Hepatic stellate cell (primary cell): ENCODE results near the gene USP16.
"Not testable (repeated sequence)": the region's sequence is repeated elsewhere in the genome, so short reads cannot be mapped to it uniquely, and the experiment has no call there.

Source experiments
- DNase-seq: peaks from one replicate; pipeline ENCODE4 v3.0.0; 2011; ENCODE audit warnings: low spot score

The USP16 gene

GRCh38 chr21:29033871-29034270, 9.4 kb downstream of the USP16 start:
- DNase-seq = no peak

DNA sequence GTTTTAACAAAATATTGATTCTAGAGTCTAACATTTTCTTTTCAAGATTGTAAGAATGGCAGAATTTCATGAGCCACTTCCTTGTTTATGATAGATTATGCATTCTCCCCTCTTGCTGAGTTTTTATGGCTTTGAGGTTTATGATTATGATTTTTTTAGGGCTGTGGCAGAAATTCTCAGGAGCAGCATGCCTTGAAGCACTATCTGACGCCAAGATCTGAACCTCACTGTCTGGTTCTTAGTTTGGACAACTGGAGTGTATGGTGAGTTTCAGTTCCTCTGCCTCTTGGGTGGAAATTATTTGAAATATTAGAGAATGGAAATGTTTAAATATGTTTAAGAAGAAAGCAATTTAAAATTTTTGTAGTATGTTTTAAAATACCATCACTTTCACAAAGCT, 10.2 kb downstream of the USP16 start:
- no peak for DNase-seq

DNA sequence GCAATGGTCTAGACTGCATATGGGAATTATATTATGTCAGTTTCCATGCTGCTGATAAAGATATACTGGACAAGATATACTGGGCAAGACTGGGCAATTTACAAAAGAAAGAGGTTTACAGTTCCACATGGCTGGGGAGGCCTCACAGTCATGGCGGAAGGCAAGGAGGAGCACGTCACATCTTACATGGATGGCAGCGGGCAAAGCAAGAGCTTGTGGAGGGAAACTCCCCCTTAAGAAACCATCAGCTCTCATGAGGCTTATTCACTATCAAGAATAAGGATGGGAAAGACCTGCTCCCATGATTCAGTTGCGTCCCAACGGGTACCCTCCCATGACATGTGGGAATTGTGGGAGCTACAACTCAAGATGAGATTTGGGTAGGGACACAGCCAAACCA, 27.8 kb downstream of the USP16 start:
- no peak for DNase-seq

DNA sequence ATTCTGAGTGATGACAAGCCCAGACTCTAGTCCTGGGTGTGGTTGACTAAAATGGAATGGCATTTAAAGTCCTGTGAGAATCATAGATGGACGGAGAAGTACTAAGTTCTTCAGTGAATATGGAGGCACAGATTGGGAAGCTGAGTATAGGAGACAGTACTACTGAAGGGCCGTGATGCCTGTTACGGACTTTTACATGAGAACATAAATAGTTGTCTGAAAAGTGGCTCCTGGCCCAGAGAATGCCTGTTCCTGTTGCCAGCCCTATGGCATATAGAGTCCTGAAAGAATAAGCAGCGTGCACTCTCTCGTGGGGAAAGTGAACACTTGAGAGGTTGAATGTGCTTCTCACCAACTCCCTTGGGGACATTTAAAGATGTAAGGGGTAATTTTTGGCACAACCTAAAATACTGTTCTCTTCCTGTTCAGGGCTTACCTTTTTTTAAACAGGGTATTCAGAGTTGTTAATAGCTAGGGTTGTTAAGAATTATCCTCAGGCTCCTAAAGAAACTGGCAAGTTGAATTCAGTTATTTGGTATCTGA, 28.6 kb downstream of the USP16 start:
- DNase-seq = no peak

DNA sequence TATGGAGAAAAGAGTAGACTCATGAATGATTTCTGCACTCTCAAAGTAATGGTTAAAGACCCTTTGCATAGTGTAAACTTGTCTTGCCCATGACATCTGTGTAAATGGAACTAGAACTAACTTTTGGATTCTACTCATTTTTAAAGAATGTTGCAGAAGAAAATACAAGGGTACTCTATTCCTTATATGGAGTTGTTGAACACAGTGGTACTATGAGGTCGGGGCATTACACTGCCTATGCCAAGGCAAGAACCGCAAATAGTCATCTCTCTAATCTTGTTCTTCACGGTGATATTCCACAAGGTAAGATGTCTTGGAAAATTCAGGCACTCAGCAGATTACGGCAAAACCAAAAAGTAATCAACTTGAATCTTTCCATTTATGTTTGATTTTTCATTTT, 29.2 kb downstream of the USP16 start:
- DNase-seq = no peak

DNA sequence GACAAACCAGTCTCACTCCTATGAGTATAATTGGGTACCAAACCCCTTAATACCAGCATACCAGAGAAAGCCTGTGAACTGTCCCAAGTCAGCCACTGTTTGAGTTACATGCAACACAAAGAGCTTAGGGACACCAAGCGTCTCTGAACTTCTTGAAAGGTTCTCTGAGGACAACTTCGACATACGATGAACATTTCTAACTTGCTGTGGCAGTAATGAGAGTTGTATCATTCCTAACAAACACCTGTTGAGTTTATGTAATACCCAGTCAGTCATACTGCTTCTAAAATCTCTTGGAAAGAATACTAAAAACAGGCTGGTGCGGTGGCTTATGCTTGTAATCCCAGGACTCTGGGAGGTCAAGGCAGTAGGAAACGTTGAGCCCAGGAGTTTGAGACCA, 30.6 kb downstream of the USP16 start:
- DNase-seq = no peak

- DNase-seq = no peak
Observed at GRCh38 chr21:29056005-29056404, 31.5 kb downstream of the USP16 start.

DNA sequence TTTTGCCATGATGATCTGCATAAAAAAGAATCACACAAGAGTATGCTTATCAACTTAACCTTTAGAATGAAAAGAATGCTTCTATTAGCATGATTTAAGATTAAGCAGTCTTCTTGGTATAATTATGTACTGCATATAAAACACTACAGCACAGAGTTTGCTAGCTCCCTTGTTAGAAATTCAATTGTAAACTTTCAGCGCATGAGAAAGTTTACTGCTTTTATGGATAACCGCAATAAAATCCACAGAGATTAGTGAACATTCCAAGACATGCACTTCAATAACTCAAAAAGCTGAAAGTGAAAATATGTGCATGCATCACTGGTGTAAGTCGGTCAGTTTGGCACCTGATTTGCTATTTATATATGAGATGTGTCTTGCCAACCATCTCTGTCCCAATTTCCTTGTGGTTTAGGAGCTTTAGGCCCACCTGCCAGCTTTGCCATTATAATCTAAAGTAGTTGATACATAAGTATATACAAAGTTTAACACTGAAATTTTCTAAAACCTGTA, 32.1 kb downstream of the USP16 start:
- DNase-seq = no peak

DNA sequence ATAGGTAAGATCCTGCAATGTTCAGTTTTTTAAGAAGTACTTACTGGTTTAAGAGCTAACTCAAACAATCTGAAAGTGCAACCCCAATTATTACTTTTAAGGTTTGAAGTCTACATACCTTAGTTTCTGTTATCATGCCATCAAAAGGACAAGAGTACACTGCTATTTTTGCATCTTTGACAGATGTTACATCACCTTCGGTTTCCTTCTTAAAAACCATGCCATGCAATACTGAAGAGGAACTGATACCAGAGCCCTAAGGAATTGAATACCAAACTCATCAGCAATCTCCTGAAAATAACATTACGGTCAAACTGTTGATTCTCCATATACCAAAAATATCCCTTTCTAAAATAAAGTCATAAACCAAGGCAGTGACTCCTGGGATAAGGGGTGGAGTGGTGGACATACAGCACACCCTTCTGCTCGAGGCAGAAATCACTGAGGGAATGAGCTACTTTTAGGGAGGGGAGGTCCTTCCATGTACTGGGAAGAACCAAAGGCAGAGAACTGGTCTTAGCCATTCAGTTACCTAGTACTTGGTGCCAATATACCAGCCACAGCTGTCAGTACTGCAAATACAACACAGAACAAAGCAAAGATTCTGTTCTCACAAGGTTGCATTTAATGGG, 40.5 kb downstream of the USP16 start:
- DNase-seq = no peak

DNA sequence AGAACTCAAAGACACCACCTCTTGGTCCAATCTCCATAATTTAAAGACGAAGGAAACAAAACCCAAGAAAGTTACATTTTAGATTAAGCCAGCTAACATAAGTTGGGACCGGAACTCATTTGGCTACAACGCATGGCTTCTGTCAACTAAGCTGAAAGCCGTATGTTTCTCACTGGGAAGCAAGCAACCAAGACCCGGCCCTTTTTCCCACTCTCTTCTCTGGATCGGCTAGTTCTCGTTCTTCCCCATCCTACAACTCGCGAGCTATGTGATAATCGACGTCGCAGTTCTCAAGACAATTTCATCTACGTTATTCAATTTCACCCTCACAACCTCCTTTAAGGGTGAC, 48.4 kb downstream of the USP16 start:
- no peak for DNase-seq

- peak; percentile 95 for DNase-seq
Observed at GRCh38 chr21:29073222-29074006, 48.9 kb downstream of the USP16 start, which contains the start of gene CCT8. TSS of gene CCT8 (minus strand) at chr21:29073648. CDS start at chr21:29073590, 58 bp downstream.

DNA sequence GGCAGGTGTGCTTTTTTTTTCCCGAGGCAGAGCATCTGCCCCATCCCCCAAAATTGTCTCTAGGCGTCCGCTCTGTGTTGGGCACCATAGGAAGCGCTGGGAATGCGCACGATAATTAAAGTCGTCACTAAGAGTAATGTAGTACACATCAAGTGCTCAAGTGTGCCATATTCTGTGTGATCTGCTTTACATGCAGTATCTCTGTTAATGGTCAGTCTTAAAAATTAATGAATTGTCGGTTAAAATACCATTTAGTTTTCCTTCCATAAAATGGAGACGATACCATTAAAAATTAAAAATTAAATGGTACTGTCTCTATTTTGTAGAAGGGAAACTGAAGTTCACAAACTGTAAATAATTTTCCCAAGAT, 49.5 kb downstream of the USP16 start:
- no peak for DNase-seq

GRCh38 chr21:29074783-29075182, 50.3 kb downstream of the USP16 start:
- DNase-seq = no peak

GRCh38 chr21:29075706-29076466, 51.4 kb downstream of the USP16 start:
- no peak for DNase-seq

DNA sequence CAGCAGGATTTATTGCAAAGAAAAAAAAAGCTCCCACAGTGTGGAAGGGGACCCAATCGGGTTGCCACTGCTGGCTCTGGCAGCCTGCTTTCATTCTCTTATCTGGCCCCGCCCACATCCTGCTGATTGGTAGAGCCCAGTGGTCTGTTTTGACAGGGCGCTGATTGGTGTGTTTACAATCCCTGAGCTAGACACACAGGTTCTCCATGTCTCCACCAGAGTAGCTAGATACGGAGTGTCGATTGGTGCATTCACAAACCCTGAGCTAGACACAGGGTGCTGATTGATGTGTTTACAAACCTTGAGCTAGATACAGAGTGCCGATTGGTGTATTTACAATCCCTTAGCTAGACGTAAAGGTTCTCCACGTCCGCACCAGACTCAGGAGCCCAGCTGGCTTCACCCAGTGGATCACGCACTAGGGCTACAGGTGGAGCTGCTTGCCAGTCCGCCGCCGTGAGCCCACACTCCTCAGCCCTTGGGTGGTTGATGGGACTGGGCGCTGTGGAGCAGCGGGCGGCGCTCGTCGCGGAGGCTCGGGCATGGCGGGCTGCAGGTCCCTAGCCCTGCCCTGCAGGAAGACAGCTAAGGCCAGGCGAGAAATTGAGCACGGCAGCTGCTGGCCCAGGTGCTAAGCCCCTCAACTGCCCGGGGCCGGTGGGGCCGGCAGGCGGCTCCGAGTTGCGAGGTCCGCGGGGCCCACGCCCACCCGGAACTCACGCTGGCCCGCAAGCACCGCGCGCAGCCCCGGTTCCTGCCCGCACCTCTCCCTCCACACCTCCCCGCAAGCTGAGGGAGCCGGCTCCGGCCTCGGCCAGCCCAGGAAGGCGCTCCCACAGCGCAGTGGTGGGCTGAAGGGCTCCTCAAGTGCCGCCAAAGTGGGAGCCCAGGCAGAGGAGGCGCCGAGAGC, 52.5 kb downstream of the USP16 start:
- not testable (repeated sequence) for DNase-seq

GRCh38 chr21:29077651-29078090, 53.2 kb downstream of the USP16 start:
- no peak for DNase-seq

DNA sequence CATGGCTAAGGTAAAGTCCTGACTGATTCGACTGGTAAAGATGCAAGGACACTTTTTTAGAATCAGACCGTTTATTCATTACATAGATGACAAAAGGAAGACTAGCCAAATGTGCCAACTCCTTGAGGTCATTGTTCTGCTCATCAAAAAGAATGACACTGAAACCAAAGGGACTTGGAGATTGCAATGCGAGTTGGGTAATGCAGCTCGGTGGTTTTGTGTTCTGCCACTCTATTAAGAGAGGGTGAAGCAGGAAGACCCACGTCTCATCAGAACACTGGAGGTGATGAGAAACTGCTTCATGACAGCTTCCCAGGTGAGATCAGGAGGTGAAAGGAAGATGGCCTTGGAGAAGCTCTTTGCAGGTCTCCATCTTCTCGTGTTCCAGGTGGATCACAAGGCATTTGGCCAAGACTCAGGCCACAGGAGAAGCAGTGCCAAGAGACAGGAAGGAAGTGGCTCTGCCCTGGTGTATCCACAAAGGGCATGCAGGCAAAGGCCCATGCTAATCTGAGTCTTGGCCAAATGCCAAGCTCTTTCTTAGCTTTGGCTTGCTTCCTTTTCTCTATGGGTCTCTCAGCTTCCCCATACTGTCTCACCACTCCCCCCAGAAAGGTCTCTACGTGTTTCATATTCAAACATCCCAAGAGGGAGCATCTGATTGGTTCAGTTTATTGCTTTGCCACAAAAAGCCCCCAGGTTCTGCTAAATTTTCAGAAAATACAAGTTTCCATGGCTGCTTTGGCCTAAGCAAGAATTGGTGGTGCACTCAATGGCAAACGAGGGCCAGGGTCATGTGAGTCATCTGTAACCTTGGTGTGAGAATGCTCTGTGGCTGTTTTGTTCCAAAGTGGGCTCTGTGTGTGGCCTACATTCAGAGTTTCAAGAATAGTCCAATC, 54.6 kb downstream of the USP16 start:
- DNase-seq = no peak

GRCh38 chr21:29080454-29080941, 56.0 kb downstream of the USP16 start:
- no peak for DNase-seq

DNA sequence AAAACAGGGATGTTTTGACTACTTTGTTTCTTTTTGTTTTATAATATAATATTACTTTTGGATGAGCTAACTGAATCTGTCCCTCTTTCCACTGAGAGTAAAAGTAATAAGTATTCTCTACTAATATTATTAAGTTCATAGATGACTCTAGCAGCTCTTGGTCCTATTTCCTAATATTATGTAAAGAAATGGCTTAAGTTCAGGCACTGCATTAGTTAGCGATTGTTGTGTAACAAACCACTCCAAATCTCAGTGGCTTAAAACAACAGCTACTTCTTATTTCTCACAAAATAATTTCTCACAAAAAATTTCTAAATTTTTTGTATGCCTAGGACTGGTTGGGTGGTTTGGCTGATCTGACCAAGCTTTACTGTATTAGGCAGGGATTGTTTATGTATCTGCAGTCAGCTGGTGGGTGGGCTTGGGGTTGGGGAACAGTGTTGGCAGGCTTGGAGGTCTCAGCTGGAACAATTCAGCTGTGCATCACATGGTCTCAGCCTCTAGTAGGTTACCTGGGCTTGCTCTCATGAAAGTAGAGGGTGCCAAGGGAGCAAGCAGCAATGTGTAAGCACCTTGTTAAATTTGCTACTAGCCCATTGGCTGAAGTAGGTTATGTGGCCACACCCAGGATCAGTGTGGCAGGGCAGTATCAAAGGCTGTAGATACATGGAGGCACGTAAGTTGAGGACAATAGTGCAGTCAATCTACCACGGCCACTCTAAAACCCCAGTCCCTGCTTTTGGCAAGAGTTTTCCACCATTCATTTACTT, 57.8 kb downstream of the USP16 start:
- no peak for DNase-seq
